H7 (cell line): ENCODE data around the gene SRRD. TPM values are rescaled to one million over a fixed set of nuclear protein-coding genes. Genes with fewer than 3 reads are reported as not detected.

Experiments used
- DNase-seq: peaks from one replicate; pipeline ENCODE4 v3.0.0; 2012
- H3K27me3 ChIP-seq: 2 replicates; pipeline ENCODE4 v1.6.0; 2011; ENCODE audit warnings: mild to moderate bottlenecking, low read length; ENCODE audit not compliant: control insufficient read depth, insufficient read depth
- H3K36me3 ChIP-seq: replicated peaks from 2 replicates; pipeline ENCODE4 v1.5.1; 2011; ENCODE audit warnings: low read length; ENCODE audit not compliant: control insufficient read depth, insufficient read depth
- H3K4me3 ChIP-seq: 2 replicates; pipeline ENCODE4 v1.5.1; 2011; ENCODE audit warnings: low read depth, mild to moderate bottlenecking, control low read depth, low read length, moderate library complexity; ENCODE audit not compliant: insufficient read depth
- total RNA-seq: library from RNA; depleted of rRNA; stranded (reverse); fragments of >200 nt; shearing (Covaris generic); gene quantifications from 2 replicates; pipeline ENCODE4 v1.2.3, GENCODE V29; 2014

Gene SRRD
- total RNA-seq, 1 experiment from 2014 or later, result 32.9 TPM

DNA sequence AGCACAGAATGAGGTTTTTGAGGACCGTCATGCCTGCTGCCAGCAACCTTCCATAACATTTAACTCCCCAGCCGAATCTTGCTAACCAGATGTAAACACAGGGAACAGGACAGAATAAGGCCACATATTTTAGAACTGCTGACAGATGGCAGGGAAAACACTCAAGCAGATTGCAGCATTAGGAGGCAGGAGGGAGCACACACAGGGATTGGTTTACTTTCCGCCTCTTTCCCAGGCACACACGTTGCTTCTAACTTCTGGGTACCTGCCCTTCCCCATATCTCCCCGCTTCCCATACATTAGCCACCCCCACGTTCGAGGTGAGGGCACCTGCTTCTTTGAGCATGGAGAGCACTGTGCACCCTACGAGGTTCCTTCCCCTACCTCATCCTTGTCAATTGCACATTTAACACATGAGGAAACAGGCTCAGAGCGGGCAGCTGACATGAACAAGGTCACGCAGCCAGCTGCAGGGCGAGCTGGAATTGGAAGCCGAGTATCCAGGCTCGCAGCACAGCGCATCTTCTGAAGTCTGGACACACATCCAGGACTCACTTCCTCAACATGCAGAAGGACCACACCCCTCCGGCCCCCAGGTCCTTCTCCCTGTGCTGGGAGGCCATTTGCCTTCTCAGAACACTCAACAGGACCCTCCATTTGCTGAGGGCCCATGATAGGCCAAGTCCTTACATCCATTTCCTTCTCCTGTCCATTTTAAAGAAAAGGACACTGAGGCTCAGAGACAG lies 35.9 kb upstream of the SRRD start:
- Histone ChIP-seq H3K4me3 (no peak overlapping the region), H3K27me3 (no peaks in the 10 kb centered on the region), H3K36me3 (peaks cover 3% of the 10 kb centered on the region)
- DNase-seq, result no peak

- peaks cover 7% of the 10 kb centered on the region for H3K36me3 ChIP-seq
- H3K4me3 ChIP-seq, result no peak overlapping the region
- H3K27me3 ChIP-seq, result no peaks in the 10 kb centered on the region
- no peak for DNase-seq
Observed at GRCh38 chr22:26448334-26448733, 35.3 kb upstream of the SRRD start.

- DNase-seq, result no peak
- Histone ChIP-seq H3K4me3 (no peak overlapping the region), H3K36me3 (peaks cover 9% of the 10 kb centered on the region), H3K27me3 (no peaks in the 10 kb centered on the region)
Observed at GRCh38 chr22:26448941-26449340, 34.7 kb upstream of the SRRD start.

DNA sequence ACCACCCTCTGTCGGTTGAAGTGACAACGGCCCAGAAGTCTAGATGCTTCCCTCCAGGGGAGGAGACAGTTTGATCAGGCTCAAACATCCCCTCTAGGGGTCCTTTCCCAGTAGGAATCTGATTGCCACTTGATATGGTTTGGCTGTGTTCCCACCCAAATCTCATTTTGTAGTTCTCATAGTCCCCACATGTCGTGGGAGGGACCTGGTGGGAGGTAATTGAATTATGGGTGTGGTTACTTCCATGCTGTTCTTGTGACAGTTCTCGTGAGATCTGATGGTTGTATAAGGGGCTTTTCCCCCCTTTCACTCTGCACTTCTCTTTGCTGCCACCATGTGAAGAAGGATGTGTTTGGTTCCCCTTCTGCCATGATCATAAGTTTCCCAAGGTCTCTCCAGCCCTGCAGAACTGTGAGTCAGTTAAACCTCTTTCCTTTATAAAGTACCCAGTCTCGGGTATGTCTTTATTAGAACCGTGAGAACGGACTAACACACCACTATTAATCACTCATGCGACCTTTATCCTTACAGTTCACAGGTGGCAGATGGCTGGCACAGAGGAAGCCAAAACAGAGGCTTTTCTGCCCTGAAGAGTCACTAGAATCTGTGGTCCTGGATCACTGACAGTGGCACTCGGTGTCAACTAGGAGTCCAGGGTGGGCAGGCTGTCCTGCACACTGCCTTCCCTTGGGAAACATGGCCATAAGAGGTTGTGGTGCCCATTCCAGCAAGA lies 33.1 kb upstream of the SRRD start:
- Histone ChIP-seq H3K36me3 (peaks cover 9% of the 10 kb centered on the region), H3K4me3 (no peak overlapping the region), H3K27me3 (no peaks in the 10 kb centered on the region)
- no peak for DNase-seq

DNA sequence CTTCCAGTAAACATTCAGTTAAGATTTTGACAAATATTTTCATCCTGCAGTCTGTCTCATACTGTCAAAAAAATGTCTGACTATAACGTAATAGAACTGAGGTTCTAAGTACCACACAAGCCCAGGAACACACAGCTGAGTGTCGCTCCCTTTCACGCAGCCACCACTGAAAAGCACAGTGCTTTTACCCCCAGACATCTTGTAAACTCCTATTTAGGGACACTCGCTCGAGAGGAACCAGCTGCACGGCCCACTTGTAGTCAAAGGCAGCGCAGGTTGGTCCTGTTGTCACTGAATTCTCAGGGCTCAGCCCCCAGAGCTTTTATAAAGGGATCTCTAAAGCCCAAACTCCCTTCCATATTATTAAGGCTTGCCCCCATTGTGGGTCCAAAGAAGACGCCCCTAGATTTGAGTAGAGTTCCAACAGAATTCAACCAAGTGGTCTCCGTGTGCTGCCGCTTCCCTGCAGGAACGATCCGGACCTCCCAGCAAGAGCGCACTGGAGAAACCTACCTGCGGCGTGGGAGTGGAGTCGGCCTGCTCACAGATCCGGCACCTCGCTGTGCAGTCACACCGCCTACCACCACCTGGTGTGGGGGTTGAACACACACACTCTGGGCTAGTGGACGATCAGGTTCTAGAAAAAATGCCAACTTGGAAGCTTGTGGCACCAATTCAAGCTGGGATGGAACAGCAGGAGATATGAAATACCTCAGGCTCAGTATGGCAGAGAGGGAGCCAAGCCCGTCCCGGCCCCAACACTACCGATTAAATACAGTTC lies 31.3 kb upstream of the SRRD start:
- Histone ChIP-seq H3K4me3 (no peak overlapping the region), H3K36me3 (peaks cover 9% of the 10 kb centered on the region), H3K27me3 (no peaks in the 10 kb centered on the region)
- DNase-seq, result no peak

DNA sequence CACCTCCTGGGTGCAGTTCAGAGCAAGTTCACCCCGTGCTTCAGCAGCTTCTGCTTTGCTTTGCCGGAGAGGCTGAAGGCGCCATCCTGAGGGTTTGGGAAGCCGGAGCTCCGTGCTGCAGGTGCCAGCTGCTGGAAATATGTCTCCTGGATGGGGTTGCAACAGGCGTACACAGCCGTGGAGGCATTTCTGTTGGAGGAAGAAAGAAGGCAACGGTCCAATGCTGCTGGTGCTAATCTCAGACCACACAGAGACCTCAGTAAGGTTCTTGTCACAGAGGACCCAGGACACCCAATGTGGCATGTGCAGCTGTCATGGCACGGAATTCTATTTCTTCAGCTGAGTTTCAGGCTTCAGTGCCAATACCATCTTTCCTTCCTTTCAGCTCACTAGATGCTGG lies 30.5 kb upstream of the SRRD start:
- Histone ChIP-seq H3K27me3 (no peaks in the 10 kb centered on the region), H3K36me3 (peaks cover 9% of the 10 kb centered on the region), H3K4me3 (no peak overlapping the region)
- no peak for DNase-seq

DNA sequence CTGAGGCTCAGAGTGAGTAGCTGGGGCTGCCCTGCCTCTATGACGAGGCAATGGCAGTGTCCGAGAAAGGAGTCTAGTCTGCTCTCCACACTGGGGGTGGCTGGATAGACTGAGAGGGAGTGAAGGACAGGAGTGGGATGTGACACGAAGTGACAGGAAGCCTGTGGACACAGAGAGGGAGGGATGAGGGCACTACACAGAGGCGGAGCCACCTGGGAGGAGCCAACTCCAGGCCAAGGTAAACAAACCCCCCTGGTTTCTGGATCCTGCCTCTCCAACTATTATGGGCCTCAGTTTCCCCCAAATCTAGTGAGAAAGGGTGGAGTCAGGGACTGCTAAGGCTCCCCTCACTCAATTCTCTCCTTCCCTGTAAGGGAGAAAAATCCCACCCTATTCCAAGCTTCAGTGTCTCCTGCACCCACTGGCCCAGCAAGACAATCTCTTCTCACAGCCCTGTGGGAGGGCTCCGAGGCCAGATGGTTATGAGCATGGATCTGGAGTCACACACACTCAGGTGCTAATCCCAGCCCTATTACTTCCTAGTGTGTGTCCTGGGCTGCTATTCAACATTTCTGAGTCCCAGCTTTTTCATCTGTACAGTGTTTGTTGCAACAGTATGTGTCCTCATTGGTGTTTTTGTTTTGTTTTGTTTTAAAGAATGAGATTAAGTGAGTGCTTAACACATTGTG lies 29.7 kb upstream of the SRRD start:
- DNase-seq, result no peak
- Histone ChIP-seq H3K4me3 (no peak overlapping the region), H3K36me3 (peaks cover 9% of the 10 kb centered on the region), H3K27me3 (no peaks in the 10 kb centered on the region)

DNA sequence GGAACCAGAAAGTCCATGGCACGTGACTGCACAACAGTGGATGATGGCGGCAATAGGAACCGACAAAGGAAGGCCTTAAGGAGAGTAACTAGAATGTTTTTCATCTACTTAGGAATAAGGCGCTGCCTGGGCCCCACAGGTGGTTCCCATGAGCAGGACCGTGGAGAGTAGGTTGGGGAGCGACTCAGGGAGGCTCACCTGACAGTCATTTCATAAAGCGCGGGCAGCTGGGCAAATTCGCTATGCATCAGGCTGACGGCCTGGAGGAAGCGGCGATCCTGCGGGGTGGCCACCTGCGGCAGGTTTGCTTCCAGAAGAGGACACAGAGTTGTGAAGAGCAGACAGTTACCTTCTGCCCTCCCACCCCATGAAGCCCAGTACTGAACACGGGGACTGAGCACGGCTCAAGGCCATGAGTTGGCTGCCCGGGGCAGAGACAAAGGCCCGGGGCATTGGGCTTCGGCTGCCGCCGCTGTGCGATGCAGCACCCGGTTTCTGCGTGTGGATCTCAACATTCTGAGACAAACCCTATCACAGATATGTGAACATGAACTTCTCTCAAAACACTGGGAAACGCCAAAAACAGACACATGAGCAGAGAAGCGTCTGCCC lies 25.9 kb upstream of the SRRD start:
- Histone ChIP-seq H3K27me3 (no peaks in the 10 kb centered on the region), H3K4me3 (no peak overlapping the region), H3K36me3 (peaks cover 14% of the 10 kb centered on the region)
- no peak for DNase-seq

DNA sequence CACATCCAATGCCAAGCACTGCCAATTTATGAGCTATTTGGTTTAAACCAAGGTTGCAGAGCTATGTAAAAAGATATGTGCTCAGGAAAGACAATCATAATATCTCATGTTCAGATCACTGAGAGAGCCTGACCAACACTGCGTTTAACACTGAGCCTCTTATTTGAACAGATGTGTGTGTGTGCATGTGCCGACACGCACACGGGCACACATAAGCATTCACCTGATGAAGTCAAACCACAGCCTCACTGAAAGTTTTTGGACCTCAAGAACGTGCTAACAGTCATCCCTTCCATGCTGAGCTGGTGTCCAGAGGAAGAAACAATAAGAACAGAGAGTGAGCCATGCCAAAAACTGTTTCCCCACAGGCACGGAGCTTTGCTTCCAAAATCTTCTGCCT lies 23.5 kb upstream of the SRRD start:
- Histone ChIP-seq H3K4me3 (no peak overlapping the region), H3K36me3 (peaks cover 27% of the 10 kb centered on the region), H3K27me3 (no peaks in the 10 kb centered on the region)
- no peak for DNase-seq

DNA sequence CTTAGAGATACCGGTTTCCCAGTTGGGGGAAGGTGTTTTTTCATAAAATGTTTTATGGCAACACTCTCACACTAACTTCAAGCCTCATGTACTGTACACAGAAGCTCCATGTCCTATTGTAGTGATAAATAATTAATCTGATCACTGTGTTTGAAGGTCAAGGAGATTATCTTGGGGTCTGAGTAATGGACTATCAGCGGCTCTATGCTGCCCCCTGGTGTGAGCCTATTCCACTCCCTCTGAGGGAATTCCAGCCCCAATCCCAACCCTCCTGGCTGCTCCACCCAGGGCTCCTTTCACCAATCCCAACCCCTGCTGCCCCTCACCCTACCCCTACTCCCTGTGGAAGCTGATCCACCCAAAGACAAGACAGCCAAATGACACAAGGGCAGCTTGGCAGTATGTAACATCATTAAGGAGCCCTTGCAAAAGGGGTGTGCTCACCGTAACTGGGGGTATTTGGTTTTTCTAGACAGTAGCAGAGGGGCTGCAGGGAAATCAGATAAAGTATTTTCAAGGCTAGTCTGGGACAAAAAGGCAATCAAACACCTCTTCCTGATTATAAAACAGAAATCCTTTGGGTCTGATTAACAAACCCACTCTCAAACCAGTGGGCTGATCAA lies 22.4 kb upstream of the SRRD start:
- Histone ChIP-seq H3K4me3 (no peak overlapping the region), H3K27me3 (no peaks in the 10 kb centered on the region), H3K36me3 (peaks cover 36% of the 10 kb centered on the region)
- DNase-seq, result peak; percentile 92

DNA sequence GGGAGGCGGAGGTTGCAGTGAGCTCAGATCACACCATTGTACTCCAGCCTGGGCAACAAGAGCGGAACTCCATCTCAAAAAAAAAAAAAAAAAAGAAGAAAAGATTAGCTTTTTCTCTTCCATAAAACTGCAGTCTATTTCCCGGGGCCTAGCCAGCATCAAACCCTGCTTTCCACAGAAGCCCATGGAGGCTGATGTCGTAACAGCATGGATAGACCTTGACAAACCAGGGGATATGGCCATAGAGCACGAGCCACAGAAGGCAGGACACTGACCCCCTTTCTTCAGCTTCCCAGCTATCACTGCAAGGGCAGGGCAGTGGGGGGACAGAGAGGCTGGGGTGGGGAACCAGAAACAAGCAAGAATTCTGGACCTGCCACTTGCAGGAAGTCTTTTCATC lies 21.6 kb upstream of the SRRD start:
- DNase-seq, result no peak
- no peak overlapping the region for H3K4me3 ChIP-seq
- H3K27me3 ChIP-seq, result no peaks in the 10 kb centered on the region
- H3K36me3 ChIP-seq, result peaks cover 38% of the 10 kb centered on the region

DNA sequence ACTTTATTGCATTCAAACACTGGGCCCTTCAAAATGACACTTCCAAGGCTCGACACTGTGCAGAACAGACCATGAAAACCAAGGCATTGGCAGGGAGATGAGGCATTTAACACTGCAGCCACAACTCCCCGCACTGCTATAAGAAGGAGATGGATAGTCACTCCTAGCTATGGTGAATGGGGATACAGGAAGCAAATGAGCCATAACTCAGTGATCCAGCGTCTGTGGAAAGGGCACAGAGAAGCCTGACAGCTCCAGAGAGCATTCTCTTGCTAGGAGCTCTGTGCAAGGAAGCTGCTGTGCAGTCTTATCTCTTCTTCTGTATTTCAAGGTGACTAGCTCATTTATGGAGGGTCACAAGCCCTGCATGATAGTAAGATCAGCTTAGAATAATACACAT lies 21.0 kb upstream of the SRRD start:
- Histone ChIP-seq H3K27me3 (no peaks in the 10 kb centered on the region), H3K4me3 (no peak overlapping the region), H3K36me3 (peaks cover 40% of the 10 kb centered on the region)
- no peak for DNase-seq

DNA sequence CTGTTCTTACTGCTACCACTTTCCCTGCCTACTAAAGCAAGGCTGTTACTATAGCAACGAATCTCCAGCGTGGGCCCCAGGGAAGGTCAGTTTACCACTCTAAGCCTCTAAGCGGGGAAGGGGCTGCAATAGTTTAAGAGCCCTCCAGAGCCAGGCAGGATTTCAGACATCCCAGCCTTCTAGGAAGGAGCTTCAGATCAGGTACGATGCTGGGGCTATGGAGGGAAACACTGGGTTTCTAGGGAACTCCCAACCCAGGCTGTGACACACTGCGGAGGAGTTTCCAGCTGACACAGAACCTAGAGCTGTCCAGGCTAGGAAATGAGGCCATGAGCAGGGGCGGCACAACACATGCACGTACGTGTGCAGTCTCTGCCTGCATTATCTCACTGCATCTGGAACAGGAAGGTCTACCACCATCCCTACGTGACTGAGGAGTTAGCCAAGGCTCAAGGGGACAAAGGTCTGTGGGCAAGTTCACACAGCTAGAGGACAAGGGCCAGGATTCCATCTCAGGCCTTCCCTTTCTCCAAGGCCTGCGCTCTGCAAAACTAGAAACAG lies 20.5 kb upstream of the SRRD start:
- Histone ChIP-seq H3K4me3 (no peak overlapping the region), H3K36me3 (peaks cover 40% of the 10 kb centered on the region), H3K27me3 (no peaks in the 10 kb centered on the region)
- DNase-seq, result no peak
